B cell (primary cell): Measurements from ENCODE around the gene CRYBA2.

Experiments used
- EZH2 ChIP-seq: IDR thresholded peaks from 2 replicates; pipeline ENCODE4 v1.6.1; 2012; ENCODE audit warnings: borderline replicate concordance, low read depth, mild to moderate bottlenecking, moderate library complexity, low read length; ENCODE audit not compliant: insufficient read depth, poor library complexity, severe bottlenecking
- TF ChIP-seq, protein P1 (sequence below): fragments of 200-600 bp; IDR thresholded peaks from one replicate; pipeline ENCODE4 v1.8.0; 2022; ENCODE audit warnings: antibody characterized with exemption, mild to moderate bottlenecking

DNA sequence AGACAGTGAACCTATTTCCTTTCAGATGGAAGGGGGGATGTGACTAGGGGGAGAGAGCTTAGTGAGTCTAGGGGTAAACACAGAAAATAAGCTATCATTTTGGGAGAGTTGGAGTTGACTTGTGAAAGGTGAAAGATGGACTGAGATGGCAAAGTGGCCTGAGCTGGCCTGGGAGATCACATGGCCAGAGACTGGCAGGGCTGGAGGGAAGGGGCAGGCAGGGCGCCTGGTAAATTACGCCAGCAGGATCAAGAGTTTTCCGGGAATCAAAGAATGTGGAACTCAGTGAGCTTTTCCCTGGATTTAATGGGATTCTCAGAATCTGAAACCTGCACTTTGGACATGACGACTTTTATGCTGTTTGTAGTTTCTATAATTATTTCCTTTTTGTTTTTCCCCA, 48.9 kb upstream of the CRYBA2 start:
- TF ChIP-seq, protein P1, sequence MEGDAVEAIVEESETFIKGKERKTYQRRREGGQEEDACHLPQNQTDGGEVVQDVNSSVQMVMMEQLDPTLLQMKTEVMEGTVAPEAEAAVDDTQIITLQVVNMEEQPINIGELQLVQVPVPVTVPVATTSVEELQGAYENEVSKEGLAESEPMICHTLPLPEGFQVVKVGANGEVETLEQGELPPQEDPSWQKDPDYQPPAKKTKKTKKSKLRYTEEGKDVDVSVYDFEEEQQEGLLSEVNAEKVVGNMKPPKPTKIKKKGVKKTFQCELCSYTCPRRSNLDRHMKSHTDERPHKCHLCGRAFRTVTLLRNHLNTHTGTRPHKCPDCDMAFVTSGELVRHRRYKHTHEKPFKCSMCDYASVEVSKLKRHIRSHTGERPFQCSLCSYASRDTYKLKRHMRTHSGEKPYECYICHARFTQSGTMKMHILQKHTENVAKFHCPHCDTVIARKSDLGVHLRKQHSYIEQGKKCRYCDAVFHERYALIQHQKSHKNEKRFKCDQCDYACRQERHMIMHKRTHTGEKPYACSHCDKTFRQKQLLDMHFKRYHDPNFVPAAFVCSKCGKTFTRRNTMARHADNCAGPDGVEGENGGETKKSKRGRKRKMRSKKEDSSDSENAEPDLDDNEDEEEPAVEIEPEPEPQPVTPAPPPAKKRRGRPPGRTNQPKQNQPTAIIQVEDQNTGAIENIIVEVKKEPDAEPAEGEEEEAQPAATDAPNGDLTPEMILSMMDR: no peak
- no peak for TF ChIP-seq EZH2
